Pulmonary artery endothelial cell (primary cell): ENCODE results near the gene TAS2R42. TPM values are rescaled to one million over a fixed set of nuclear protein-coding genes. Genes with fewer than 3 reads are reported as not detected.

ENCODE experiments used
- DNase-seq: peaks from one replicate; pipeline ENCODE4 v3.0.0-alpha.2; 2011; ENCODE audit warnings: low read depth, low spot score
- total RNA-seq: library from RNA; depleted of rRNA; stranded (reverse); fragments of >200 nt; gene quantifications from 2 replicates; pipeline ENCODE4 v1.2.3, GENCODE V29; 2014

The TAS2R42 gene
- total RNA-seq, 1 donor from 2014 or later: not detected

- DNase-seq: no peak
Observed at GRCh38 chr12:11147420-11147819, 39.3 kb downstream of the TAS2R42 start.

GRCh38 chr12:11144297-11144696 is 42.4 kb downstream of the TAS2R42 start:
- no peak for DNase-seq

GRCh38 chr12:11143352-11143751 is 43.4 kb downstream of the TAS2R42 start:
- DNase-seq: no peak

GRCh38 chr12:11136075-11136474 is 50.7 kb downstream of the TAS2R42 start:
- no peak for DNase-seq

Other genes with a start within 250 kb of the TAS2R42 start
- 0.92 and 1.4 TPM in 2 replicates for gene TAS2R14, start 247.7 kb downstream of the TAS2R42 start, total RNA-seq
- 1.1 and 1.6 TPM in 2 replicates for gene TAS2R50, start 200.0 kb downstream of the TAS2R42 start, total RNA-seq
- gene TAS2R20, start 188.6 kb downstream of the TAS2R42 start, total RNA-seq: 2.2 TPM in 2 replicates
- gene TAS2R19, start 164.3 kb downstream of the TAS2R42 start, total RNA-seq: 3.9 and 4.1 TPM in 2 replicates
- gene TAS2R31, start 155.5 kb downstream of the TAS2R42 start, total RNA-seq: 2.6 and 3.2 TPM in 2 replicates
- gene TAS2R46, start 124.6 kb downstream of the TAS2R42 start, total RNA-seq: 1.3 and 1.6 TPM in 2 replicates
- 0.40 and 1.3 TPM in 2 replicates for gene TAS2R43, start 94.6 kb downstream of the TAS2R42 start, total RNA-seq
- gene TAS2R30, start 52.3 kb downstream of the TAS2R42 start, total RNA-seq: 2.2 and 3.5 TPM in 2 replicates
- 5.0 and 5.2 TPM in 2 replicates for gene SMIM10L1, start 15.7 kb downstream of the TAS2R42 start, total RNA-seq
- gene PRB3, start 82.8 kb upstream of the TAS2R42 start, total RNA-seq: not detected in 2 replicates
- not detected in 2 replicates for gene PRB4, start 123.5 kb upstream of the TAS2R42 start, total RNA-seq
- gene PRB2, start 208.6 kb upstream of the TAS2R42 start, total RNA-seq: not detected in 2 replicates